GM19193 (cell line): Measurements from ENCODE around the gene NACAD.

Experiments used
- POLR2A ChIP-seq: IDR thresholded peaks from 4 replicates; pipeline ENCODE4 v1.6.1; 2011; ENCODE audit not compliant: insufficient read depth, insufficient read length; ENCODE audit errors: extremely low read depth

NACAD gene

GRCh38 chr7:45035893-45036292 is 52.9 kb downstream of the NACAD start:
- no peak for TF ChIP-seq POLR2A

GRCh38 chr7:45035371-45035770 is 53.4 kb downstream of the NACAD start:
- TF ChIP-seq POLR2A: no peak

GRCh38 chr7:45033931-45034290 is 54.9 kb downstream of the NACAD start:
- TF ChIP-seq POLR2A: no peak

- no peak for TF ChIP-seq POLR2A
Observed at GRCh38 chr7:45033261-45033930, 55.4 kb downstream of the NACAD start.

- TF ChIP-seq POLR2A: no peak
Observed at GRCh38 chr7:45032421-45032820, 56.3 kb downstream of the NACAD start.

GRCh38 chr7:45031829-45032228 is 56.9 kb downstream of the NACAD start:
- no peak for TF ChIP-seq POLR2A
